Body of pancreas (tissue), 4 donors: Measurements from ENCODE around the gene SLC25A30.

Experiments
- POLR2A ChIP-seq, 3 donors: fragments of 450-650 bp; IDR thresholded peaks; one replicate each; pipeline ENCODE4 v1.6.1; 2016; ENCODE audit warnings: antibody characterized with exemption in 3 of 3, mild to moderate bottlenecking in 2 of 3
- TF ChIP-seq, protein P1 (sequence below), 7 experiments: fragments of 450-650 bp in 4 of 7; fragments of 200-600 bp in 3 of 7; sonication (generic) in 3 of 7; IDR thresholded peaks; one replicate each; pipeline ENCODE4 v1.5.1; 2016 to 2019; ENCODE audit warnings: antibody characterized with exemption in 7 of 7

DNA sequence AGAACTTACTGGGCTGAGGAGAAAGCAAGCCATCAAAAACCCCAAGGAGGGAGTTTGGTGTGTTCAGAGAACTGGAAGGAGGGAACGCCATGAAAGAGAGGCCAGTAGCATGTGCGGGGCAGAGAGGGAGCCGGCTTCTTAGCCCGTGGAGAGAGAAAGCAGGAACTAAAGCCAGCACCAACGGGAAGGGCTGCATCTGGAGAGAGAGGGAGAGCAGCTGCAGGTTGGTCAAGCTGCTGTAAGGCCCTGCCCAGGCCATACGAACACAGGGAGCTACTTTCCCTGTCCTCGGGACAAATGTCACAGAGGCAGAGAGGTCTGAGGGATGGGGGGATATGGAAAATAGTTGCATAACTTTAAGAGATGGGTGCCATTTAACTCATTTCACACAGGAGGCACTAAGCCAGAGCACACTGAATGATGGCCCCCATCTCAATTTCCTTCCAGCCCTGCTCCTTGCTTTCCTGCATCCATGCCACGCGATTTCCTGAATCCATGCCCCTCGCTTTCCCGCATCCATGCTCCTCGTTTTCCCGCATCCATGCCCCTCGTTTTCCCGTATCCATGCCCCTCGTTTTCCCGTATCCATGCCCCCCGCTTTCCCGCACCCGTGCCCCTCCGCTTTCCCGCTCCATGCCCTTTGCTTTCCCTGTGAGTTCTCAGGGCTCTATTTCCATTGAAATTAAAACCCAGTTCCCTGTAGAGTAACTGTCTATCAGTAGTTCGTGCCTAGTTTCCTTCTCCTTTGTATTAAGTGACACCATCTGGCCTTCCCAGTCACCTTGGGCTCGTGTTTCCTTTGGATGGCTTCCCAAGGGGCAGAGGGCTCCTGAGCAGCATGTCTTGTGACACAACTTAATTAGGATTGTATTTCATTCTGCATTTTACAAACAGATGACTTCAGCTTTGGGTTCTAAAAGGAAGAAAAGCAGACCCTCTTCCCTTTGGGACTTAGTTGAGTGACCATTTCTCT is 45.7 kb downstream of the SLC25A30 start:
- TF ChIP-seq, protein P1, sequence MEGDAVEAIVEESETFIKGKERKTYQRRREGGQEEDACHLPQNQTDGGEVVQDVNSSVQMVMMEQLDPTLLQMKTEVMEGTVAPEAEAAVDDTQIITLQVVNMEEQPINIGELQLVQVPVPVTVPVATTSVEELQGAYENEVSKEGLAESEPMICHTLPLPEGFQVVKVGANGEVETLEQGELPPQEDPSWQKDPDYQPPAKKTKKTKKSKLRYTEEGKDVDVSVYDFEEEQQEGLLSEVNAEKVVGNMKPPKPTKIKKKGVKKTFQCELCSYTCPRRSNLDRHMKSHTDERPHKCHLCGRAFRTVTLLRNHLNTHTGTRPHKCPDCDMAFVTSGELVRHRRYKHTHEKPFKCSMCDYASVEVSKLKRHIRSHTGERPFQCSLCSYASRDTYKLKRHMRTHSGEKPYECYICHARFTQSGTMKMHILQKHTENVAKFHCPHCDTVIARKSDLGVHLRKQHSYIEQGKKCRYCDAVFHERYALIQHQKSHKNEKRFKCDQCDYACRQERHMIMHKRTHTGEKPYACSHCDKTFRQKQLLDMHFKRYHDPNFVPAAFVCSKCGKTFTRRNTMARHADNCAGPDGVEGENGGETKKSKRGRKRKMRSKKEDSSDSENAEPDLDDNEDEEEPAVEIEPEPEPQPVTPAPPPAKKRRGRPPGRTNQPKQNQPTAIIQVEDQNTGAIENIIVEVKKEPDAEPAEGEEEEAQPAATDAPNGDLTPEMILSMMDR (IDR thresholded peaks at IDR 0.05) = no peak
- TF ChIP-seq POLR2A (IDR thresholded peaks at IDR 0.05) = no peak
